Kidney (tissue), 14 donors: Measurements from ENCODE around the gene S100A3. TPM values are rescaled to one million over a fixed set of nuclear protein-coding genes. Genes with fewer than 3 reads are reported as not detected.

ENCODE experiments used
- DNase-seq, 5 donors: peaks; one replicate each; pipeline ENCODE4 v3.0.0-alpha.2; 2013 to 2020
- FAIRE-seq: peaks from 2 replicates; lab custom pipeline; 2012; peaks lifted over from hg19 to GRCh38; lab: Jason Lieb, UNC
- H3K27ac ChIP-seq, 2 donors: one replicate each; pipeline ENCODE4 v1.7.0; 2013; ENCODE audit warnings: low read depth in 2 of 2, low read length in 2 of 2, inconsistent platforms in 1 of 2
- H3K27me3 ChIP-seq: one replicate; pipeline ENCODE4 v1.7.1; 2013; ENCODE audit warnings: low read length, inconsistent platforms; ENCODE audit not compliant: control insufficient read depth, insufficient read depth
- H3K36me3 ChIP-seq, 3 donors: one replicate each; pipeline versions ENCODE4 v1.7.0 to v1.7.1; 2013; ENCODE audit warnings: low read length in 3 of 3, control low read depth in 1 of 3, inconsistent platforms in 1 of 3; ENCODE audit not compliant: insufficient read depth in 3 of 3, control insufficient read depth in 2 of 3
- H3K4me1 ChIP-seq, 3 donors: one replicate each; pipeline versions ENCODE4 v1.7.0 to v1.7.1; 2013; ENCODE audit warnings: low read length in 3 of 3, inconsistent platforms in 1 of 3, low read depth in 1 of 3; ENCODE audit not compliant: control insufficient read depth in 2 of 3, insufficient read depth in 2 of 3
- H3K4me3 ChIP-seq, 3 donors: one replicate each; pipeline versions ENCODE4 v1.7.0 to v1.8.1; 2013; ENCODE audit warnings: low read length in 3 of 3, control low read depth in 1 of 3, inconsistent platforms in 1 of 3
- H3K9ac ChIP-seq, 3 donors: one replicate each; pipeline versions ENCODE4 v1.7.0 to v1.7.1; 2013; ENCODE audit warnings: low read length in 3 of 3, control low read depth in 1 of 3, inconsistent platforms in 1 of 3
- H3K9me3 ChIP-seq, 3 donors: one replicate each; pipeline versions ENCODE4 v1.7.0 to v1.7.1; 2013; ENCODE audit warnings: low read length in 3 of 3, control low read depth in 1 of 3, inconsistent platforms in 1 of 3; ENCODE audit not compliant: control insufficient read depth in 2 of 3, insufficient read depth in 1 of 3
- CTCF ChIP-seq: IDR thresholded peaks from 3 replicates; pipeline ENCODE4 v1.5.1; 2012; ENCODE audit warnings: mild to moderate bottlenecking, moderate library complexity, borderline replicate concordance; ENCODE audit not compliant: insufficient read depth; ENCODE audit errors: extremely low read depth
- intact Hi-C: fragments of 100-400 bp; cut with DNase I; formaldehyde crosslinking; loops from one replicate; pipeline ENCODE4 v1.11.1; 2022
- polyA plus RNA-seq: library from polyadenylated mRNA; stranded (reverse); fragments of 350-450 nt; fragmentation: Illumina TruSeq; extraction: RNeasy Lipid Tissue Mini Kit (QIAGEN cat#74804); gene quantifications from one replicate; pipeline ENCODE4 v1.2.3, GENCODE V29; 2014; ENCODE audit warnings: low read depth, low replicate concordance; ENCODE audit not compliant: insufficient read depth
- total RNA-seq: library from RNA; stranded (reverse); fragmentation: NEBNext Ultra II Directional; extraction: Animal tissue kit (Norgen Biotek cat#: 25700); gene quantifications from one replicate; pipeline ENCODE4 v1.2.1, GENCODE V29; 2021
- donor health status: control.
- donor health status: control.
- donor health status: control.
- donor health status: control.
- donor health status: control.
- donor health status: DM: yes; HTN: yes; CAD: no.
- donor health status: Normal renal cell carcinoma (clear cell type).

S100A3 gene
- total and polyA plus RNA-seq, 2 donors from 2014 or later, result 2.5 to 8.4 TPM

- H3K27ac ChIP-seq, result no peak overlapping the region
- intact Hi-C loops, result no loop called here
- no peaks in the 10 kb centered on the region for H3K27me3 ChIP-seq
- no peak for TF ChIP-seq CTCF
- no peak overlapping the region for H3K9ac ChIP-seq
- peak in 2 of 5 donors; percentile 27 to 59 for DNase-seq
- no peak for FAIRE-seq
- H3K4me3 ChIP-seq, result no peak overlapping the region
- peaks cover 0 to 38% (median 9%) of the 10 kb centered on the region in 3 donors for H3K4me1 ChIP-seq
- no peaks in the 10 kb centered on the region for H3K36me3 ChIP-seq
- no peaks in the 10 kb centered on the region for H3K9me3 ChIP-seq
These were observed 3.3 kb upstream of the S100A3 start for GRCh38 chr1:153552335-153552734.

GRCh38 chr1:153550827-153551500, 1.9 kb upstream of the S100A3 start:
- peak in 2 of 5 donors; percentile 19 to 59 for DNase-seq
- H3K4me3 ChIP-seq, result no peak overlapping the region
- no peak for FAIRE-seq
- H3K9me3 ChIP-seq, result no peaks in the 10 kb centered on the region
- H3K4me1 ChIP-seq, result peaks cover 0 to 41% (median 14%) of the 10 kb centered on the region in 3 donors
- intact Hi-C loops, result no loop called here
- TF ChIP-seq CTCF, result no peak
- no peak overlapping the region for H3K27ac ChIP-seq
- H3K27me3 ChIP-seq, result no peaks in the 10 kb centered on the region
- H3K36me3 ChIP-seq, result no peaks in the 10 kb centered on the region
- no peak overlapping the region for H3K9ac ChIP-seq

GRCh38 chr1:153550398-153550758, 1.3 kb upstream of the S100A3 start:
- FAIRE-seq, result no peak
- peak in 1 of 5 donors; percentile 5 for DNase-seq
- intact Hi-C loops, result no loop called here
- Histone ChIP-seq H3K9me3 (no peaks in the 10 kb centered on the region), H3K4me1 (peaks cover under 1 to 44% (median 14%) of the 10 kb centered on the region in 3 donors), H3K27ac (no peak overlapping the region), H3K9ac (no peak overlapping the region), H3K36me3 (no peaks in the 10 kb centered on the region), H3K27me3 (no peaks in the 10 kb centered on the region), H3K4me3 (no peak overlapping the region)
- no peak for TF ChIP-seq CTCF
